ENCODE data around the gene PDLIM5.
"Not testable (repeated sequence)": the region's sequence is repeated elsewhere in the genome, so short reads cannot be mapped to it uniquely, and the experiment has no call there.

The PDLIM5 gene

DNA sequence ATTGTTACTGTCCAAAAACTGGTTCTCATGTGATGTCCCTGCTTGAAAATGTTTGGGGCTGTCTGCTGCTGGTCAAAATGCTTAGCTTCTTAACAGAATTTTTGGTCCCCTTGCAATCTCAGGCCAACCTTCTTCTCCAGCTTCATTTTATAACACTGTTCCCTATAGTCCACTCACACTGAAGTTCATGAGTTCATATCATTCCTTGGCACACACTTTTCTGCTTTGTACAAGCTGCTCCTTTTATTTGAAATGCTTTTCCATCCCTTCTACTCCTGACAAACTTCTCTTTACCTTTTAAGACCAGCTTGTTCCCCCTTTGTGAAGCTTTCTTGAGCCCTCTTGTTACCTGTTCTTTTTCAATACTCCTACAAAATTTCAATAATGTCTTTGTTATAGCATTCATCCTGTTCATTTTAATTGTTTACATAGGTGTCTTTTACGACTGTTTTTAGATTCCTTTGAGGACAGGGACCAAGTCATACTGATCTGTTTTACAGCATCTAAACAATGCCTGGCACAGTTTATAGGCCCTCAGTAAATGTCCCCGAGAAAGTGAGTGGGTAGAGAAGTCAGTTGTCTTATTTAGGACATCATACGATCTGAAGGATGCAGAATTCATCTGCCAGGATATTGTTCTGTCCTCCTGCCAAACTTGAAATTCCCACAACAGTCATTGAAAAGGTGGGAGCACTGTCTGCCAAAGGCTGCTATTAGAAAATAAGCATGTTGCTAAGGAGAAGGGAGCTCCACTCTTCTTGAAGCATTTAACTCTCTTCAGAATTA, 171.6 kb downstream of the PDLIM5 start:
- no peaks in the 10 kb centered on the region for H3K27me3 ChIP-seq
- H3K9me3 ChIP-seq, result no peaks in the 10 kb centered on the region
- no peak overlapping the region for H3K4me3 ChIP-seq (ENCODE audit: low read depth, low read length)
- H3K36me3 ChIP-seq, result peaks cover 10% of the 10 kb centered on the region
- no peak for DNase-seq
- H3K4me1 ChIP-seq, result peaks cover 11% of the 10 kb centered on the region
- TF ChIP-seq CTCF (IDR thresholded peaks at IDR 0.05; ENCODE audit: low read depth, low read length), result no peak

GRCh38 chr4:94626942-94627341, 175.2 kb downstream of the PDLIM5 start:
- Histone ChIP-seq H3K4me1 (peaks cover 9% of the 10 kb centered on the region), H3K9me3 (no peaks in the 10 kb centered on the region), H3K4me3 (ENCODE audit: low read depth, low read length) (no peak overlapping the region), H3K27me3 (no peaks in the 10 kb centered on the region), H3K36me3 (peaks cover 7% of the 10 kb centered on the region)
- no peak for DNase-seq
- no peak for TF ChIP-seq CTCF (IDR thresholded peaks at IDR 0.05; ENCODE audit: low read depth, low read length)

DNA sequence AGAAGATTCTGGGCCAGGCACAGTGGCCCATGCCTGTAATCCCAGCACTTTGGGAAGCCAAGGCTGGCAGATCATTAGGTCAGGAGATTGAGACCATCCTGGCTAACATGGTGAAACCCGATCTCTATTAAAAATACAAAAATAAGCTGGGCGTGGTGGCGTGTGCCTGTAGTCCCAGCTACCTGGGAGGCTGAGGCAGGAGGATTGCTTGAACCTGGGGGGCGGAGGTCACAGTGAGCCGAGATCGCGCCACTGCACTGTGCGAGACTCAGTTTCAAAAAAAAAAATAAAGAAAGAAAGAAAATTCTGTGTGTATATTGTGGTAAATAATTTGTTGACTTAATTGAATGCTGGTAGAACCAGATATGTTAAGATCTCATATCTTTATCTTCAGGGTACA, 177.3 kb downstream of the PDLIM5 start:
- H3K36me3 ChIP-seq; H3K4me3 ChIP-seq (ENCODE audit: low read depth, low read length); H3K4me1 ChIP-seq; H3K27me3 ChIP-seq; DNase-seq; H3K9me3 ChIP-seq: not testable (repeated sequence)

GRCh38 chr4:94629837-94630236, 178.1 kb downstream of the PDLIM5 start:
- DNase-seq, result no peak
- H3K9me3 ChIP-seq, result no peaks in the 10 kb centered on the region; the same call in 1 of the 2 replicates
- peaks cover 8% of the 10 kb centered on the region; the same call in 1 of the 2 replicates for H3K36me3 ChIP-seq
- H3K27me3 ChIP-seq, result no peaks in the 10 kb centered on the region
- H3K4me3 ChIP-seq (ENCODE audit: low read depth, low read length), result no peak overlapping the region
- H3K4me1 ChIP-seq, result peaks cover 3% of the 10 kb centered on the region
- no peak for TF ChIP-seq CTCF (IDR thresholded peaks at IDR 0.05; ENCODE audit: low read depth, low read length)

DNA sequence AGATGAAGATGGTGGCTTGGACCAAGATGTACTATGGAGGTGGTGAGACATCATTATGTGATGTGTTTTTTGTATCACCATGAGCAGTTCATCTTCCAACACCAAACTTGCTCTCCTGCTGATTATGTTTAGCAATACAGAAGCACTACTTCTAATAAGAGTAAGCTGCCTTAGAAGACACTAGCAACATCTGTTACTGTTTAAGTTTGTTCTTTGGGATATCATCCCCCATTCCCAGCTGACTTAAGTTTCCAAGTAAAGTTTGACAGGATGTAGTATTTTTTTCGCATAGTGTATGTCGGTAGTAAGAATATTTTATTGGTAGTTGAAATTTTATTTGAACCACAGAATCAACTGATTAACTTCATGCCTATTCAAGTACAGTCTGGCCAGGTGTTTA, 182.5 kb downstream of the PDLIM5 start:
- H3K4me1 ChIP-seq, result peaks cover 5% of the 10 kb centered on the region; the same call in 1 of the 2 replicates
- H3K4me3 ChIP-seq (ENCODE audit: low read depth, low read length), result no peak overlapping the region
- no peak for TF ChIP-seq CTCF (IDR thresholded peaks at IDR 0.05; ENCODE audit: low read depth, low read length)
- H3K9me3 ChIP-seq, result no peaks in the 10 kb centered on the region; the same call in 1 of the 2 replicates
- no peaks in the 10 kb centered on the region for H3K27me3 ChIP-seq
- peaks cover 8% of the 10 kb centered on the region for H3K36me3 ChIP-seq
- no peak for DNase-seq

GRCh38 chr4:94635177-94635576, 183.4 kb downstream of the PDLIM5 start:
- peaks cover 5% of the 10 kb centered on the region; the same call in 1 of the 2 replicates for H3K4me1 ChIP-seq
- no peak for TF ChIP-seq CTCF (IDR thresholded peaks at IDR 0.05; ENCODE audit: low read depth, low read length)
- H3K4me3 ChIP-seq (ENCODE audit: low read depth, low read length), result no peak overlapping the region
- H3K9me3 ChIP-seq, result no peaks in the 10 kb centered on the region; the same call in 1 of the 2 replicates
- H3K27me3 ChIP-seq, result no peaks in the 10 kb centered on the region
- DNase-seq, result no peak
- peaks cover 10% of the 10 kb centered on the region for H3K36me3 ChIP-seq

Measured in BE2C (cell line).